Activated naive CD4-positive, alpha-beta T cell treated with anti-CD3 and anti-CD28 coated beads, Interleukin-2, amount 50 U/mL, for 72 hours (primary cell): ENCODE data around the gene GALNS. TPM values are rescaled to one million over a fixed set of nuclear protein-coding genes. Genes with fewer than 3 reads are reported as not detected.

ENCODE experiments used
- ATAC-seq, 2 donors: fragments of 150-1000 bp; cut with Tn5 transposase; 2 replicates each; pipeline ENCODE4 v1.10.0; 2021; ENCODE audit warnings: mild to moderate bottlenecking in 2 of 2, moderate library complexity in 2 of 2
- DNase-seq, 2 donors: peaks; one replicate each; pipeline ENCODE4 v3.0.0; 2021 to 2022; ENCODE audit warnings: low spot score in 2 of 2
- H3K27ac Mint-ChIP-seq, 2 donors: one replicate each; pipeline ENCODE4 v1.8.0; 2022; ENCODE audit warnings: mild to moderate bottlenecking in 2 of 2, mixed read lengths in 2 of 2
- H3K36me3 Mint-ChIP-seq, 2 donors: one replicate each; pipeline ENCODE4 v1.8.0; 2022; ENCODE audit warnings: mixed read lengths in 2 of 2
- H3K9me3 Mint-ChIP-seq, 2 donors: one replicate each; pipeline ENCODE4 v1.8.0; 2022; ENCODE audit warnings: mixed read lengths in 2 of 2
- total RNA-seq, 2 donors: library from RNA; stranded (reverse); gene quantifications; one replicate each; pipeline ENCODE4 v1.2.3, GENCODE V29; 2022

GALNS gene
- total RNA-seq, 2 donors from 2014 or later: 29.3 to 50.3 TPM

GRCh38 chr16:88881007-88881615, 24.4 kb upstream of the GALNS start:
- Mint-ChIP-seq H3K9me3 (no peaks in the 10 kb centered on the region), H3K27ac (no peak overlapping the region), H3K36me3 (no peaks in the 10 kb centered on the region)
- ATAC-seq: no peak
- no peak for DNase-seq

GRCh38 chr16:88880226-88881006, 23.7 kb upstream of the GALNS start:
- H3K9me3 Mint-ChIP-seq: no peaks in the 10 kb centered on the region
- ATAC-seq: no peak
- no peak for DNase-seq
- H3K27ac Mint-ChIP-seq: no peak overlapping the region
- H3K36me3 Mint-ChIP-seq: no peaks in the 10 kb centered on the region

GRCh38 chr16:88879788-88880055, 23.0 kb upstream of the GALNS start:
- Mint-ChIP-seq H3K27ac (no peak overlapping the region), H3K9me3 (no peaks in the 10 kb centered on the region), H3K36me3 (no peaks in the 10 kb centered on the region)
- no peak for DNase-seq
- no peak for ATAC-seq

GRCh38 chr16:88878967-88879787, 22.4 kb upstream of the GALNS start:
- Mint-ChIP-seq H3K9me3 (no peaks in the 10 kb centered on the region), H3K36me3 (no peaks in the 10 kb centered on the region), H3K27ac (no peak overlapping the region)
- DNase-seq (no peak), ATAC-seq (no peak)

- no peaks in the 10 kb centered on the region for H3K9me3 Mint-ChIP-seq
- no peak for ATAC-seq
- H3K27ac Mint-ChIP-seq: no peak overlapping the region
- no peak for DNase-seq
- H3K36me3 Mint-ChIP-seq: no peaks in the 10 kb centered on the region
Measured at GRCh38 chr16:88878356-88878755, 21.6 kb upstream of the GALNS start.

- ATAC-seq: no peak
- H3K36me3 Mint-ChIP-seq: no peaks in the 10 kb centered on the region
Measured at GRCh38 chr16:88877564-88878289, 21.0 kb upstream of the GALNS start.

GRCh38 chr16:88876942-88877526, 20.3 kb upstream of the GALNS start:
- ATAC-seq: no peak
- Mint-ChIP-seq H3K9me3 (no peaks in the 10 kb centered on the region), H3K36me3 (no peaks in the 10 kb centered on the region), H3K27ac (no peak overlapping the region)
- no peak for DNase-seq

More at GRCh38 chr16:88877564-88878289, 21.0 kb upstream of the GALNS start:
- DNase-seq: no peak
- no peak overlapping the region for H3K27ac Mint-ChIP-seq
- H3K9me3 Mint-ChIP-seq: no peaks in the 10 kb centered on the region

- ATAC-seq (no peak), DNase-seq (no peak)
- no peaks in the 10 kb centered on the region for H3K36me3 Mint-ChIP-seq
- no peak overlapping the region for H3K27ac Mint-ChIP-seq
- H3K9me3 Mint-ChIP-seq: no peaks in the 10 kb centered on the region
Measured at GRCh38 chr16:88875703-88876234, 19.0 kb upstream of the GALNS start.

GRCh38 chr16:88874938-88875599, 18.3 kb upstream of the GALNS start:
- H3K9me3 Mint-ChIP-seq: no peaks in the 10 kb centered on the region
- no peaks in the 10 kb centered on the region for H3K36me3 Mint-ChIP-seq
- DNase-seq: no peak
- no peak for ATAC-seq
- no peak overlapping the region for H3K27ac Mint-ChIP-seq

GRCh38 chr16:88872650-88873331, 16.0 kb upstream of the GALNS start:
- Mint-ChIP-seq H3K27ac (no peak overlapping the region), H3K9me3 (no peaks in the 10 kb centered on the region), H3K36me3 (no peaks in the 10 kb centered on the region)
- ATAC-seq (no peak), DNase-seq (no peak)

GRCh38 chr16:88871730-88872416, 15.1 kb upstream of the GALNS start:
- no peaks in the 10 kb centered on the region for H3K9me3 Mint-ChIP-seq
- no peak for DNase-seq
- ATAC-seq: no peak
- H3K27ac Mint-ChIP-seq: no peak overlapping the region
- H3K36me3 Mint-ChIP-seq: no peaks in the 10 kb centered on the region

GRCh38 chr16:88871349-88871702, 14.6 kb upstream of the GALNS start:
- H3K36me3 Mint-ChIP-seq: no peaks in the 10 kb centered on the region
- DNase-seq (no peak), ATAC-seq (peak; percentile 9 to 13)
- no peak overlapping the region for H3K27ac Mint-ChIP-seq
- H3K9me3 Mint-ChIP-seq: no peaks in the 10 kb centered on the region

GRCh38 chr16:88870608-88871348, 14.0 kb upstream of the GALNS start:
- no peaks in the 10 kb centered on the region for H3K36me3 Mint-ChIP-seq
- H3K27ac Mint-ChIP-seq: no peak overlapping the region
- ATAC-seq: peak; percentile 46 to 72
- no peaks in the 10 kb centered on the region for H3K9me3 Mint-ChIP-seq
- no peak for DNase-seq

- Mint-ChIP-seq H3K36me3 (no peaks in the 10 kb centered on the region), H3K9me3 (no peaks in the 10 kb centered on the region), H3K27ac (no peak overlapping the region)
- no peak for ATAC-seq
- no peak for DNase-seq
Measured at GRCh38 chr16:88869673-88869980, 12.9 kb upstream of the GALNS start.
